Left lung (tissue), 10 donors: ENCODE results near the gene RPS21. TPM values are rescaled to one million over a fixed set of nuclear protein-coding genes. Genes with fewer than 3 reads are reported as not detected.
A peak's percentile ranks its signal among the peaks of the same experiment; 100 is the strongest.

Source experiments
- ATAC-seq: fragments of 200-7000 bp; cut with Tn5 transposase; one replicate; pipeline ENCODE4 v1.9.1; 2020; ENCODE audit warnings: moderate library complexity
- DNase-seq, 4 donors: peaks; one replicate each; pipeline ENCODE4 v3.0.0-alpha.2; 2013 to 2020
- H3K27ac ChIP-seq, 2 donors: fragments of 200-600 bp; sonication (generic) in 1 of 2; one replicate each; pipeline versions ENCODE4 v1.5.0 to v1.8.0; 2020 to 2021
- H3K27me3 ChIP-seq, 2 donors: fragments of 200-600 bp; sonication (generic) in 1 of 2; one replicate each; pipeline versions ENCODE4 v1.5.0 to v1.8.0; 2020 to 2021
- H3K36me3 ChIP-seq, 2 donors: fragments of 200-600 bp; sonication (generic) in 1 of 2; one replicate each; pipeline versions ENCODE4 v1.5.0 to v1.8.0; 2020 to 2021
- H3K4me1 ChIP-seq, 2 donors: fragments of 200-600 bp; one replicate each; pipeline ENCODE4 v1.8.0; 2021
- H3K4me3 ChIP-seq, 2 donors: fragments of 200-600 bp; sonication (generic) in 1 of 2; one replicate each; pipeline versions ENCODE4 v1.5.0 to v1.8.0; 2020 to 2021; ENCODE audit warnings: mild to moderate bottlenecking in 1 of 2
- H3K9me3 ChIP-seq, 2 donors: fragments of 200-600 bp; sonication (generic) in 1 of 2; one replicate each; pipeline versions ENCODE4 v1.5.0 to v1.8.0; 2020 to 2021
- intact Hi-C, 2 donors: fragments of 100-400 bp; cut with DNase I; formaldehyde crosslinking; loops; one replicate each; pipeline versions ENCODE4 v1.11.2 to v1.14.2; 2022
- polyA plus RNA-seq, 6 donors: library from polyadenylated mRNA; unstranded; fragments of 120-200 nt; gene quantifications; one replicate each; pipeline ENCODE4 v1.2.1, GENCODE V29; 2013; ENCODE audit not compliant: insufficient read length in 6 of 6
- total RNA-seq, 2 donors: library from RNA; stranded (reverse); fragmentation: NEBNext Ultra II Directional; extraction: Animal tissue kit (Norgen Biotek cat#: 25700); gene quantifications; one replicate each; pipeline ENCODE4 v1.2.1, GENCODE V29; 2021
- TF ChIP-seq, protein P1 (sequence below), 2 donors: fragments of 200-600 bp; sonication (generic) in 1 of 2; IDR thresholded peaks; one replicate each; pipeline versions ENCODE4 v1.5.0 to v1.8.0; 2021; ENCODE audit warnings: antibody characterized with exemption in 2 of 2
- donor health status: DM: no; HTN: yes; CAD: no.
- donor health status: DM: no; HTN: no; CAD: no.

The RPS21 gene
- total and polyA plus RNA-seq, 8 donors = 928 to 1,176 (median 1,013) TPM

DNA sequence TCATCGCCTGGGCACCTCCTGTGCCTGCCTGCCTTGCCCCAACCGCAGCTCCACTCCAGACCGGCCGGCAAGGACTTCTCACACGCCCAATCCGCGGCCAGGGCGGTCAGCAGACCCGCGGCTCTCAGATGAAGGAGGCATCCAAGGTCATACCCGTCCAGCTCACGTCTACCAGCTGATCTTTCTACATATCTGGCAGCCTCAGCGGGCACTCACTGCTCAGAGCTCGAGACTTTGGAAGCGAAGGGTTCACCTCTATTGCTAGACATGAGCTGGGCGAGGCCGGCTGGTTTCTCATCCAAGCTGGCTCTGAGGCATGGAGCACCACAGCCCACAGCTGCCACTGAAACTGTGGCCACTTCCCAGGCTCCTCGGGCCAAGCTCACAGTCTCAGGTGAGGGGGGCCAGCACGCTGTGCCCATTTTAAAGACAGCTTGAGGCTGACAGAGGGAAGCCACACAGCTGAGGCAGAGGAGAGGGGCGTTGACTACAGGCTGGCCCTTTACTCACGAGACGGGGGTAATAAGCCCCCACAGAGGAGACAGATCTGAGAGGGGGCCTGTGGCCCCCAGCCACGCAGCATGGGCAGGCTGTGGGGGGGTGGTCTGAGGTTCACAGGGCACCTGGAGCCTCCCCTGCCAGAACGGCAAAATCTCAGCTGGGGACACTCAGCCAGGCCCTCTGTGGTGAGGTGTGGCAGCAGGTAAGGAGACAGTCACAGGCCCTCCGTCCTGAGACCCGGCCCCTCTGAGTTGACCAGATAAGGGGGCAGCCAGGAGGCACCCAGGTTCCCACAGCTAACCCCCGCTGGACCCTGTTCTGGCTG, 21.8 kb upstream of the RPS21 start:
- DNase-seq = peak in 2 of 4 donors; percentile 69 to 83
- peaks cover 44 to 96% of the 10 kb centered on the region in 2 donors for H3K4me1 ChIP-seq
- intact Hi-C loops = no loop called here
- H3K27me3 ChIP-seq = peaks cover 0 to 54% of the 10 kb centered on the region in 2 donors
- peak overlapping the region; percentile 56 to 71 for H3K4me3 ChIP-seq
- peak overlapping the region; percentile 79 to 86 for H3K27ac ChIP-seq
- TF ChIP-seq, protein P1, sequence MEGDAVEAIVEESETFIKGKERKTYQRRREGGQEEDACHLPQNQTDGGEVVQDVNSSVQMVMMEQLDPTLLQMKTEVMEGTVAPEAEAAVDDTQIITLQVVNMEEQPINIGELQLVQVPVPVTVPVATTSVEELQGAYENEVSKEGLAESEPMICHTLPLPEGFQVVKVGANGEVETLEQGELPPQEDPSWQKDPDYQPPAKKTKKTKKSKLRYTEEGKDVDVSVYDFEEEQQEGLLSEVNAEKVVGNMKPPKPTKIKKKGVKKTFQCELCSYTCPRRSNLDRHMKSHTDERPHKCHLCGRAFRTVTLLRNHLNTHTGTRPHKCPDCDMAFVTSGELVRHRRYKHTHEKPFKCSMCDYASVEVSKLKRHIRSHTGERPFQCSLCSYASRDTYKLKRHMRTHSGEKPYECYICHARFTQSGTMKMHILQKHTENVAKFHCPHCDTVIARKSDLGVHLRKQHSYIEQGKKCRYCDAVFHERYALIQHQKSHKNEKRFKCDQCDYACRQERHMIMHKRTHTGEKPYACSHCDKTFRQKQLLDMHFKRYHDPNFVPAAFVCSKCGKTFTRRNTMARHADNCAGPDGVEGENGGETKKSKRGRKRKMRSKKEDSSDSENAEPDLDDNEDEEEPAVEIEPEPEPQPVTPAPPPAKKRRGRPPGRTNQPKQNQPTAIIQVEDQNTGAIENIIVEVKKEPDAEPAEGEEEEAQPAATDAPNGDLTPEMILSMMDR (IDR thresholded peaks at IDR 0.05) = no peak
- H3K9me3 ChIP-seq = no peaks in the 10 kb centered on the region
- H3K36me3 ChIP-seq = peaks cover 0 to 4% of the 10 kb centered on the region in 2 donors
- peak; percentile 22 for ATAC-seq

DNA sequence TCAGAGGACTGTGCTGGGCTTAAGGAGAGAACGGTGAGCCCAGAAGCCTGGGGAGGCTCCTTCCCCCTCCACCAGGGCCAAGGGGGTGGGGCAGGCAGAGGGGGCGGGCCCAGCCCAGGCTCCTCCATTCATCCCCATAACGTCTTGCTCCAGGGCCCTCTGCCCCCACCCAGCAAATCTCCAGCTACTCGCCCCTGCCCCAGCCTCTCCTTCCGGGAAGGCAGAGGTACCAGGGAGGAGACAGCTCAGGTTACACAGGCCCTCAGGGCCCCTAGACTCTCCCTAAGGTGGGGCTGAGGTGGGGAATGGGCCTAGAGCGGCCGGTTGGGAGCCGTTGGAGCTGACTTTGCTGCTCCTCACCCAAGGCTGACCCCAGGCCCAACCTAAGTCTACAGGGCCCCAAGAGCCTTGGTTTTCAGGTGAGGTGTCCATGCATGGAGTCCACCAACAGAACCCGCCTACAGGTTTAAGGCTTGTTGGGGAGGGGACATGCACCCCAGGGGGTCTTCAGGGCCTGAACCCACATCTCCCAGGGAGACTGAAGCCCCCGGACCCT, 21.0 kb upstream of the RPS21 start:
- peaks cover 47 to 100% of the 10 kb centered on the region in 2 donors for H3K4me1 ChIP-seq
- H3K36me3 ChIP-seq = peaks cover 0 to 4% of the 10 kb centered on the region in 2 donors
- intact Hi-C loops = no loop called here
- no peaks in the 10 kb centered on the region for H3K9me3 ChIP-seq
- peak in 2 of 4 donors; percentile 66 to 86 for DNase-seq
- ATAC-seq = peak; percentile 40
- TF ChIP-seq, protein P1 (IDR thresholded peaks at IDR 0.05) = no peak
- peaks cover 0 to 55% of the 10 kb centered on the region in 2 donors for H3K27me3 ChIP-seq
- peak overlapping the region; percentile 56 to 71 for H3K4me3 ChIP-seq
- peak overlapping the region; percentile 79 to 86 for H3K27ac ChIP-seq

DNA sequence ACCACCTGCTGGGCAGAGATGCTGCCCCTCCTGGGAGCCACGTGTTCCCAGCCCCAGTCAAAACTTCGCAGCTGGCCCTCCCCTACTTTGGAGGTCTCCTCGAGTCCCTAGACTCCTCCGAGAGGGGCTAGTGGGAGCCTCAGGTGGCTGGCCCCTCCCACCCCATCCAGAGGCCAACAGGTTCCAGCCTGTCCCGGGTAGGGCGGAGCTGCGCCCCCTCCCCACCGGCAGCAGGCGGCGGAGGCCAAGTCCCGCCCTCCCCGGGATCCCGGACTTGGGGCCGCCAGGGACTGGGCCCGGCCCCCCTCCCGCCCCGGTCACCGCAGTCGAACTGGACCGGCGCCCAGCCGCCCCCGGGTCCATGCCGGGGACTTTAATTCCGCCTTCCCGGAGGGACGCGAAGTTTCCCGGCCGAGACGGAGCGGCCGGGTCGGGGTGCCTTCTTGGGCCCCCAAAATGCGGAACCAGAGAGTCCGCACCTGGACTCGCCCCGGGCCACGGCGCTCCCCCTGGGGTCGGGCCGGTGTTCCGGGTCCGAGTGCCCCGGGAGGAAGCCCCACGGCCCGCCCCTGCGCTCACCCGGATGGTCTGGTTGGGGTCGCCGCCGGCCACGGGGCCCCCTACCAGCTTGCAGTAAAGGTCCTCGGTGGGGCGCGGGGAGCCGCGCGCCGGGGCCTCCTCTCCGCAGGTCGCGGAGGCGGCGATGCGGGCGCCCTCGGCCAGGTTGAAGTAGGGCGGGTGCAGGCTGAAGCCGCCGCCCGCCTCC, 20.4 kb upstream of the RPS21 start:
- Histone ChIP-seq H3K36me3 (peaks cover 0 to 4% of the 10 kb centered on the region in 2 donors), H3K4me3 (peak overlapping the region; percentile 56 to 71), H3K9me3 (no peaks in the 10 kb centered on the region), H3K27ac (peak overlapping the region; percentile 79 to 86), H3K4me1 (peaks cover 44 to 95% of the 10 kb centered on the region in 2 donors), H3K27me3 (peaks cover 0 to 55% of the 10 kb centered on the region in 2 donors)
- TF ChIP-seq, protein P1 (IDR thresholded peaks at IDR 0.05) = no peak
- peak; percentile 56 for ATAC-seq
- peak in 2 of 4 donors; percentile 74 to 88 for DNase-seq
- intact Hi-C loops = no loop called here

DNA sequence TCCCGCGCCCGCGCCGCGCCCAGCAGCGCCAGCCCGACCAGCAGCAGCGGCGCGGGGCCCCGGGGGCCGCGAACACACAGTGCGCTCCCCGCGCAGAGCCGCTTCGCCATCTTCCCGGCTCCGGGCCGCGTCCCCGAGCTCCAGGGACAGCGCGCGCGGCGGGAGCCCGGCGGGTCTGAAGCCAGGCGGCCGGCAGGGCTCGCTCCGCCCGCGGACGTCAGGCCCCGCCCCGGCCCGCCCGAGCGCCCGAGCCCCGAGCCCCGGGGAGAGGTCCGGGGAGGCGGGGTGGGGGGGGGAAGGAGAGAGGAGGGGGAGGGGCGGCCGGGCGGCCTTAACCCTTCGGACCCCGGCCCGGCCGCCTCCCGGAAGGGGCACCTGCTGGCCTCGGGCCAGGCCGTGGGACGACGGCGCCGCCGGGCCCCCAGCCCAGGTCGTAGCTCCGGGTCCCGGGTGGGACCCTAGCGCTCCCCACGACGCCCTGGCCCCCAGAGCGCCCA, 19.7 kb upstream of the RPS21 start, which contains the start of gene LAMA5:
LAMA5 (minus strand) TSS at position 177 of the 497 bp plus-strand sequence; CDS start at position 110, 67 bp downstream.
- no peaks in the 10 kb centered on the region for H3K9me3 ChIP-seq
- intact Hi-C loops = no loop called here
- peaks cover 43 to 89% of the 10 kb centered on the region in 2 donors for H3K4me1 ChIP-seq

More for the DNA sequence above, 19.7 kb upstream of the RPS21 start, which contains the start of gene LAMA5:
- Histone ChIP-seq H3K4me3 (peak within 1 kb of the TSS; percentile 56 to 71), H3K36me3 (peaks cover 0 to 2% of the 10 kb centered on the region in 2 donors), H3K27me3 (peaks cover 0 to 55% of the 10 kb centered on the region in 2 donors), H3K27ac (peak within 1 kb of the TSS; percentile 79 to 86)
- TF ChIP-seq, protein P1 (IDR thresholded peaks at IDR 0.05) = no peak
- peak; percentile 36 for ATAC-seq
- peak in 2 of 4 donors; percentile 59 to 89 for DNase-seq
